ENCODE results near the gene ITPRIPL1.

DNA sequence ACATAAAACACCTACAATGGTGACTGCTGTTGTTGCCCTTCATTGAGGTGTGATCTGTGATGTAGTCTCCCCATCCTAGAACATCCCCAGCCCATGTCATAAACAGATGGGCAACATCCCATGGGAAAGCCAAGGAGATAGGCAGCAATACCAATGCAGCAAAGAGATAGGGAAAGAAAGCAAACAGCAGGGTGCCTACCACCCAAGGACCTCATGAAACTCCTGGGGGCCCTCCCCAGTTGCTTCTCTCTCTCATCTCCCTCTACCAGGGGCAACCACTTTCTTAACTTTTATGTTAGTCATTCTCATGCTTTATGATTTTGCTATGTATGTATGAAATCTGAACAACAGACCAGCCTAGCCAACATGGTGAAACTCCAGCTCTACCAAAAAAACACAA lies 8.1 kb upstream of the ITPRIPL1 start:
- TF ChIP-seq EZH2phosphoT487 (IDR thresholded peaks at IDR 0.05; ENCODE audit: borderline replicate concordance, low read depth, low read length): no peak
- TF ChIP-seq, protein P1, sequence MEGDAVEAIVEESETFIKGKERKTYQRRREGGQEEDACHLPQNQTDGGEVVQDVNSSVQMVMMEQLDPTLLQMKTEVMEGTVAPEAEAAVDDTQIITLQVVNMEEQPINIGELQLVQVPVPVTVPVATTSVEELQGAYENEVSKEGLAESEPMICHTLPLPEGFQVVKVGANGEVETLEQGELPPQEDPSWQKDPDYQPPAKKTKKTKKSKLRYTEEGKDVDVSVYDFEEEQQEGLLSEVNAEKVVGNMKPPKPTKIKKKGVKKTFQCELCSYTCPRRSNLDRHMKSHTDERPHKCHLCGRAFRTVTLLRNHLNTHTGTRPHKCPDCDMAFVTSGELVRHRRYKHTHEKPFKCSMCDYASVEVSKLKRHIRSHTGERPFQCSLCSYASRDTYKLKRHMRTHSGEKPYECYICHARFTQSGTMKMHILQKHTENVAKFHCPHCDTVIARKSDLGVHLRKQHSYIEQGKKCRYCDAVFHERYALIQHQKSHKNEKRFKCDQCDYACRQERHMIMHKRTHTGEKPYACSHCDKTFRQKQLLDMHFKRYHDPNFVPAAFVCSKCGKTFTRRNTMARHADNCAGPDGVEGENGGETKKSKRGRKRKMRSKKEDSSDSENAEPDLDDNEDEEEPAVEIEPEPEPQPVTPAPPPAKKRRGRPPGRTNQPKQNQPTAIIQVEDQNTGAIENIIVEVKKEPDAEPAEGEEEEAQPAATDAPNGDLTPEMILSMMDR (conservative IDR thresholded peaks at IDR 0.05; ENCODE audit: low read length): no peak
